ENCODE data around the gene MPPED1.

Gene MPPED1

DNA sequence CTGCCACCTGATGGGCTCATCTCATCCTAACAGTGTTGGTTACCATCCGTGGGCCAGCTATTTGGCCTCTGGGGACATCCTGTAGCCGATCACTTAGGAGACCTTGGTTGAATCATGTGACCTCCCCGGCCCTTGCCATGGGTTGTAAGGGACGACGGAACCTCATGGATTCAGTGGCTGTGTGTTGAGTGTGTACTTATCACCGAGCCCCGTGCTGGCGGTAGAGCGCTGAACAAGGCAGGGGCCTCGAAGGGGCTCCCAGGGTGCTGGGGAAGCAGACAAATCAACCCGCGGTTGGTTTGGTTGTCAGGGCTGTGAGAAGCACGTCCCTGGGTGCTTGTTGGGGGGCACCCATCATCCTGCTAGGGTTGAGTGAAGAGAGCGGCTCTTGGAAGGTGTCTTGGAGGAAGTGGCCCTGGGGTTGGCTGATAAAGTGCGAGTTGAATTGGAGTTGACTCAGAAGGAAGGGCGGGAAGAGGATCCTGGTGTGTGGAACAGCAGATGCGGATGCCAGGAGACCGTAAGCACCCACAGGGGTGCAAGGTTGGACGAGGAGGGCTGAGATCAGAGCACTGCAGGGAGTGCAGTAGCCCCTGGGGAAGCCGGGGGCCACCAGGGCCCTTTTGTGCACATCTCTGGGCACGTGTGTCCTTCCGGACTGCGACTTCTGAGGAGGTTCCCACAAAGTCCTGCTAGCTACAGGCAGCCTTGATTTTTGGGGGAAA, 53.6 kb downstream of the MPPED1 start:
- no peak for DNase-seq (ENCODE audit: low read depth)
- TF ChIP-seq, protein P1, sequence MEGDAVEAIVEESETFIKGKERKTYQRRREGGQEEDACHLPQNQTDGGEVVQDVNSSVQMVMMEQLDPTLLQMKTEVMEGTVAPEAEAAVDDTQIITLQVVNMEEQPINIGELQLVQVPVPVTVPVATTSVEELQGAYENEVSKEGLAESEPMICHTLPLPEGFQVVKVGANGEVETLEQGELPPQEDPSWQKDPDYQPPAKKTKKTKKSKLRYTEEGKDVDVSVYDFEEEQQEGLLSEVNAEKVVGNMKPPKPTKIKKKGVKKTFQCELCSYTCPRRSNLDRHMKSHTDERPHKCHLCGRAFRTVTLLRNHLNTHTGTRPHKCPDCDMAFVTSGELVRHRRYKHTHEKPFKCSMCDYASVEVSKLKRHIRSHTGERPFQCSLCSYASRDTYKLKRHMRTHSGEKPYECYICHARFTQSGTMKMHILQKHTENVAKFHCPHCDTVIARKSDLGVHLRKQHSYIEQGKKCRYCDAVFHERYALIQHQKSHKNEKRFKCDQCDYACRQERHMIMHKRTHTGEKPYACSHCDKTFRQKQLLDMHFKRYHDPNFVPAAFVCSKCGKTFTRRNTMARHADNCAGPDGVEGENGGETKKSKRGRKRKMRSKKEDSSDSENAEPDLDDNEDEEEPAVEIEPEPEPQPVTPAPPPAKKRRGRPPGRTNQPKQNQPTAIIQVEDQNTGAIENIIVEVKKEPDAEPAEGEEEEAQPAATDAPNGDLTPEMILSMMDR (conservative IDR thresholded peaks at IDR 0.05; ENCODE audit: low read depth, low read length), result no peak

DNA sequence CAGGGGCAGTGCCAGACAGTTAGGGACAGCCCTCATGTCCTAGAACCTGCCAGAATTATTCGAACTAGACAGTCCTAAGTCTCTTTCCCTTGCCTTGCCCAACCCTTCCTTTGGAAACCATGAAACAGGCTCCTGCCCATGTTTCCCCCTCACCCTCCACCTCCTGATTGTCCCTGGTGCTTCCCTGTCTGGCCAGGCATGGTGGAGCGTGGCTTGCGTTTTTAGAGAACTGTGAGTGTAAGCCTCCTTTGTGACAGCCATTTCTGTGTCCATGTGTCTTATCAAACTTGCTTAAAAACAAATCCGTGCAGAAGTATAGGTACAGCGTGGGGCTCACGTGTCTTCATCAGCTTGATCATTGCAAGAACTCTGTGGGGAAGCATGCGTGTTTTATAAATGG, 54.9 kb downstream of the MPPED1 start:
- TF ChIP-seq, protein P1 (conservative IDR thresholded peaks at IDR 0.05; ENCODE audit: low read depth, low read length), result no peak
- DNase-seq (ENCODE audit: low read depth), result no peak
- H3K4me3 ChIP-seq (ENCODE audit: low read length), result no peak overlapping the region

More for the DNA sequence above, 53.6 kb downstream of the MPPED1 start:
- H3K4me3 ChIP-seq (ENCODE audit: low read length), result no peak overlapping the region

DNA sequence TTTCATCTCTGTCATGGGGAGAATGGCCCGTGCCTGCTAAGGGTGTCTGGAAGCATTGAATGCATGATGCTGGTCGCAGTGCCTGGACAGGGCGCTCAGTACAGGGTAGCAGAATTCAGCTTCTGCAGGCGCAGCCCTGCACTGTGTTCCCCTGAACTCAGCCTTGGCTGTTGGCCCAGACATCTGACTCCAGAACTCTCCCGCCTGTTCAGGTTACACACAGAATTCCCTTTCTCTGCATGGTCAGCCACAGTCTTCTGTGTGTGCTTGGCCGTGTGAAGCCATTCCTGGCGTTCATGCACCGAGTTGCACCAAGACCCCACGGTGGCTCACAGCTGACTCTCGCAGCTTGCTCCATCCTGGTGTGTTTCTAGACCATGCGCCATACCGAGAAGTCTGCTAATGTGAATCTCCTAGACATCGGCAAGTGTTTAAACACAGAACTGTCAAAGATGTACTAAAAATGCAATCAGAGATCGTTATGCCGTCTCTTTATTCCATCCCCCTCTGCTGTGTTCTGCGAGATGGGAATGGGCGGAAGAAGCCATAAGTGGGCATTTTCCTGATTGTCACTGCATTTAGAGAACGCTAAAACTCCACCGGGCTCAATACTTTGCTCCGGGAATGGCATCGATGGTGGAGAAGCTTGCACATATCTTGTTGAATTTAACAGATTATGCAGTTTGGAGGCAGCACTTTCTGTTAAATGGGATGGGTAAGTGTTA, 55.6 kb downstream of the MPPED1 start:
- TF ChIP-seq, protein P1 (conservative IDR thresholded peaks at IDR 0.05; ENCODE audit: low read depth, low read length), result no peak
- no peak for DNase-seq (ENCODE audit: low read depth)
- no peak overlapping the region for H3K4me3 ChIP-seq (ENCODE audit: low read length)

DNA sequence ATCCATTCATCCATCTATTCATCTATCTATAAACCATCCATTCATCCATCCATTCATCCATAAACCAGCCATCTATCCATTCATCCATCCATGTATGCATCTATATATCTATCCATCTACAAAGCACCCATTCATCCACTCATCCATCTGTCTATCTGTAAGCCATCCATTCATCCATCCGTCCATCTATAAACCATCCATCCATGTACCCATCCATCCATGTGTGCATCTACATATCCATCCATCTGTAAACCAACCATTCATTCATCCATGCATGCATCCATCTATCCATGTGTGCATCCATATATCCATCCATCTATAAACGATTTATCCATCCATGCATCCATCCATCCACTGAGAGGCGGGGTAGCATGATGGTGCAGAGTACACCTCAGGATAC, 58.4 kb downstream of the MPPED1 start:
- DNase-seq (ENCODE audit: low read depth), result no peak
- TF ChIP-seq, protein P1 (conservative IDR thresholded peaks at IDR 0.05; ENCODE audit: low read depth, low read length), result no peak
- H3K4me3 ChIP-seq (ENCODE audit: low read length), result no peak overlapping the region

DNA sequence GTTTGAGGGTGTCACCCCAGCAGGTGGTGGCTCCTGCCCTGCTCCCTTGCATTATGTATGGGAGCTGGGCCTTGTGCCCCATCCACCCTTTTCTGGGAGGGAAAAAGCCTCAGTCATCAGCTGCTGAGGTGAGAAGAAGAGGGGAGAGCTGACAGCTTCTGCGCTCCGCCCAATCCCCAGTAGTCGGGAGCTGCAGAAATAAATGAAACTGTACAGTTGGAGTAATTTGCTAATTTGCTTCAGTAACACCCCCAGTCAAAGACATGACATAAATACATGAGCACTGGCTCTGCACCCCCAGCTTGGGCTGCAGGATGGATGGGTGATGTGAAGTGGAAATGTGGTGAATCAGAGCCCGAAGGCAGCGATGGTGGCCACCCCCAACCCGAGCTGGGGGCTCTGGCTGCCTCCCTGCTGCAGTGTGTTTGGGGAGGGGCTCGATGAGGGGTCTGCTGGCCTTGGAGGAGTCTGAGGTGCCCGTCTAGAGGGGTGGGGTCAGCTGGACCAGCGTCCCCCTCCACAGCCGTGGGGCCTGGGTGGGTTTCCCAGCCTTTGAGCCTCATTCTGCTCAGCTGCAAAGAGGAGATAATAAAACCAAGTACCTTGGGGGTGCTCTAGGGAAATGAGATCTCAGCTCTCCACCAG, 59.2 kb downstream of the MPPED1 start:
- TF ChIP-seq, protein P1 (conservative IDR thresholded peaks at IDR 0.05; ENCODE audit: low read depth, low read length), result no peak
- no peak for DNase-seq (ENCODE audit: low read depth)
- no peak overlapping the region for H3K4me3 ChIP-seq (ENCODE audit: low read length)

DNA sequence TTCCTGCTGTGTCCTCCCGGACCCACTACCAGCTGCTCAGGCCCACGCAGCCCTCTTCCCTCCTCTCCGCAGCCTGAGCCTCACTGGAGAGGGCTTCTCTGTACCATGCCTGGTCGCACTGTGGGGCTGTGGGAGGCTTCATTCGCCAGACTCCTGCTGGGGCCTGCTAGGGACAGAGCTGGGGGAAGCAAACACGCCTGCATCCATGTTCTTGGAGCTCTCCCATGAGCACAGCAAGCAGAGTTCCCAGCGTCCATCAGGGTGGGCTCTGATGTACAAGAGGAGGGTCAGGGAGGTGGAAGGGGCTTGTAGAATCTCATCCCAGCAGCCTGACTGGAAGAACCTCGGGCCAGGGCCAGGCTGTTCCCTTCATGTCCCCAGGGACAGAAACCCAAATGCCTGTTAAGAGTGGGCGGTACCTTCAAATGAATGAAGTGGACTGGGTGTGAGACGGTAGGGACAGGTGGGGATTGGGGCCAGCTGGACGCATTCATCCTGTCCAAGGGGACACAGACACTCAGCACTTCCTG, 59.9 kb downstream of the MPPED1 start:
- DNase-seq (ENCODE audit: low read depth), result no peak
- H3K4me3 ChIP-seq (ENCODE audit: low read length), result no peak overlapping the region
- TF ChIP-seq, protein P1 (conservative IDR thresholded peaks at IDR 0.05; ENCODE audit: low read depth, low read length), result no peak

Measured in retinal pigment epithelial cell (primary cell).